HepG2 (cell line): Measurements from ENCODE around the gene XAF1. TPM values are rescaled to one million over a fixed set of nuclear protein-coding genes. Genes with fewer than 3 reads are reported as not detected.
A peak's percentile ranks its signal among the peaks of the same experiment; 100 is the strongest.

Experiments
- ATAC-seq: fragments of 200-7000 bp; cut with Tn5 transposase; 3 replicates; pipeline ENCODE4 v1.9.1; 2020; ENCODE audit warnings: mild to moderate bottlenecking, moderate library complexity
- BruUV-seq: library from RNA; stranded (reverse); fragments of 400-500 nt; replicated peaks from 2 replicates; lab custom pipeline; 2021; lab: Mats Ljungman, UMichigan
- CTCF ChIA-PET: fragments of 300-600 bp; formaldehyde crosslinking; extraction: SDS; loops from one replicate; lab custom pipeline; 2021; ENCODE audit warnings: low total read pairs, inconsistent platforms, low intra/inter-chr PET ratio; lab: Yijun Ruan, JAX
- POLR2A ChIA-PET: fragments of 350-600 bp; sonication (Branson Sonifier 250); formaldehyde crosslinking; loops from one replicate; lab custom pipeline; 2020; ENCODE audit warnings: antibody characterized with exemption, inconsistent platforms; lab: Yijun Ruan, JAX
- DNase-seq: peaks from one replicate; pipeline ENCODE4 v3.0.0-alpha.2; 2015; ENCODE audit warnings: low spot score
- FAIRE-seq: peaks from 3 replicates; lab custom pipeline; 2011; peaks lifted over from hg19 to GRCh38; lab: Jason Lieb, UNC
- H2AFZ ChIP-seq: one replicate; pipeline ENCODE4 v1.6.1; 2011; ENCODE audit warnings: low read length, inconsistent platforms
- H3K27ac ChIP-seq: fragments of 300-600 bp; 3 replicates; pipeline ENCODE4 v1.8.0; 2011; ENCODE audit warnings: mixed run types, mild to moderate bottlenecking, mixed read lengths, low read length, inconsistent platforms; ENCODE audit not compliant: insufficient read depth; ENCODE audit errors: extremely low read length
- H3K27me3 ChIP-seq, 2 experiments: fragments of 200-600 bp in 1 of 2; 2 replicates in 1 of 2; 3 replicates in 1 of 2; pipeline versions ENCODE4 v1.6.0 to v1.8.0; 2011; ENCODE audit warnings: low read length in 2 of 2, mild to moderate bottlenecking in 2 of 2, moderate library complexity in 2 of 2, inconsistent platforms in 1 of 2; ENCODE audit not compliant: insufficient read depth in 2 of 2, control insufficient read depth in 1 of 2
- H3K36me3 ChIP-seq, 2 experiments: fragments of 200-600 bp in 1 of 2; replicated peaks in 1 of 2; 2 replicates in 1 of 2; 3 replicates in 1 of 2; pipeline versions ENCODE4 v1.5.1 to v1.8.0; 2011; ENCODE audit warnings: low read length in 2 of 2, inconsistent platforms in 1 of 2; ENCODE audit not compliant: insufficient read depth in 2 of 2, control insufficient read depth in 1 of 2
- H3K4me1 ChIP-seq: 2 replicates; pipeline ENCODE4 v1.5.1; 2012; ENCODE audit warnings: low read length, inconsistent platforms; ENCODE audit not compliant: insufficient read depth
- H3K4me2 ChIP-seq: 2 replicates; pipeline ENCODE4 v1.6.0; 2011; ENCODE audit warnings: low read depth, low read length, inconsistent platforms
- H3K4me3 ChIP-seq, 3 experiments: fragments of 200-600 bp in 1 of 3; sonication (generic), shearing (Covaris generic) in 1 of 3; replicated peaks in 1 of 3; 2 replicates each; pipeline ENCODE4 v1.5.1; 2011 to 2016; ENCODE audit warnings: low read length in 3 of 3, inconsistent platforms in 2 of 3, low read depth in 2 of 3, mild to moderate bottlenecking in 2 of 3, control low read depth in 1 of 3, mixed read lengths in 1 of 3; ENCODE audit not compliant: insufficient read depth in 1 of 3
- H3K79me2 ChIP-seq: one replicate; pipeline ENCODE4 v1.6.1; 2011; ENCODE audit warnings: low read length, inconsistent platforms; ENCODE audit not compliant: insufficient read depth
- H3K9ac ChIP-seq: 2 replicates; pipeline ENCODE4 v1.6.0; 2011; ENCODE audit warnings: mild to moderate bottlenecking, low read depth, low read length, inconsistent platforms; ENCODE audit not compliant: insufficient read depth
- H3K9me3 ChIP-seq: 2 replicates; pipeline ENCODE4 v1.5.1; 2012; ENCODE audit warnings: mild to moderate bottlenecking, low read length
- H4K20me1 ChIP-seq: 2 replicates; pipeline ENCODE4 v1.6.0; 2011; ENCODE audit warnings: inconsistent platforms, mild to moderate bottlenecking, low read length, moderate library complexity; ENCODE audit not compliant: insufficient read depth
- FOXK1 ChIP-seq: sonication (generic); formaldehyde crosslinking; IDR thresholded peaks from 2 replicates; pipeline ENCODE4 v1.4.0; 2020; ENCODE audit warnings: low read depth, missing genetic modification reagents, borderline replicate concordance
- GTF2F1 ChIP-seq: fragments of 150-350 bp; IDR thresholded peaks from 2 replicates; pipeline ENCODE4 v1.6.1; 2014; ENCODE audit warnings: low read length
- HHEX ChIP-seq: IDR thresholded peaks from 2 replicates; pipeline ENCODE4 v1.6.1; 2016; ENCODE audit warnings: control low read depth
- KDM1A ChIP-seq: IDR thresholded peaks from 2 replicates; pipeline ENCODE4 v1.6.1; 2016; ENCODE audit warnings: missing compliant biosample characterization
- KMT2B ChIP-seq: IDR thresholded peaks from 2 replicates; pipeline ENCODE4 v1.6.1; 2016; ENCODE audit warnings: missing genetic modification reagents, missing compliant biosample characterization
- SUZ12 ChIP-seq: fragments of 150-350 bp; IDR thresholded peaks from 2 replicates; pipeline ENCODE4 v1.6.1; 2014; ENCODE audit warnings: low read depth, low read length
- ZNF382 ChIP-seq: sonication (generic); formaldehyde crosslinking; IDR thresholded peaks from 2 replicates; pipeline ENCODE4 v1.5.0; 2020; ENCODE audit warnings: missing genetic modification reagents, mild to moderate bottlenecking, borderline replicate concordance
- WGBS: methylation state at CpG from one replicate; pipeline ENCODE4 v1.1.6; 2017; ENCODE audit warnings: low lambda C conversion rate; 5-methylcytosine and 5-hydroxymethylcytosine counted together
- in situ Hi-C: cut with HindIII; loops from 2 replicates; pipeline ENCODE4 v1.10.0; 2017; ENCODE audit warnings: low pct_unique_long_range_greater_than_20kb; ENCODE audit not compliant: extremely low pct_ligation_motif_present
- intact Hi-C: fragments of 100-400 bp; cut with micrococcal nuclease; formaldehyde crosslinking; loops from one replicate; pipeline ENCODE4 v1.10.0; 2022; ENCODE audit not compliant: unreplicated experiment
- polyA plus RNA-seq, 8 experiments: library from polyadenylated mRNA; depleted of rRNA in 3 of 8; stranded (reverse) in 7 of 8; unstranded in 1 of 8; fragments of >200 nt; fragmentation: Illumina TruSeq in 4 of 8; extraction: Trizol in 4 of 8; gene quantifications; 2 replicates each; pipeline versions ENCODE4 v1.2.1 to v1.2.3, GENCODE V29; 2011 to 2016; ENCODE audit warnings: low read depth in 4 of 8, missing spikeins in 1 of 8, mixed read lengths in 1 of 8; ENCODE audit not compliant: insufficient read depth in 1 of 8
- total RNA-seq, 5 experiments: library from RNA; depleted of rRNA; stranded (reverse); fragments of >200 nt; fragmentation: Illumina TruSeq; extraction: Trizol; gene quantifications; 2 replicates each; pipeline ENCODE4 v1.2.3, GENCODE V29; 2016; ENCODE audit warnings: low read depth in 1 of 5
- TF ChIP-seq, protein P1 (sequence below): sonication (generic); formaldehyde crosslinking; IDR thresholded peaks from 2 replicates; pipeline ENCODE4 v1.4.0; 2020; ENCODE audit warnings: mild to moderate bottlenecking, missing genetic modification reagents

XAF1 gene
- total and polyA plus RNA-seq, 2 of the 13 experiments (the other 11 are each of a cell fraction or from before 2014, with no cell fraction given), result 1.2 to 2.4 TPM

DNA sequence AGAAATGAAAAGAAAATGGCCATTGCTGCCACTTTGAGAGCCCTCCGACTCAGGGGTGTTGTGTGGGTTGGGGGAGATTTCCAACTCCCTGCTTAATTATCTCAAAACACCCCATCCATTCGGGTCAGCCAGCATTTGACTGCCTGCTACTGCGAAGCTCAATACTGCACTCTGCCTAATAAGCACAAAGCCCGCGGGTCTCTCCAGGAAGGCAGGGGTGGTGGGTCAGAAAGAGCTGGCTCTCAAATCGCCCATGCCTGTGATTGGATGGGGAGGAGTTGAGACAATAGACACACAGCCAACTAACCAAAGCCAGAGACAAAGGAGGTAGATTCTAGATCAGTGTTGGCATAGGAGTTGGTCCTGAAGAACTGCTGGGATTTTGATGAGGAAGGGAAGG, 2.3 kb upstream of the XAF1 start:
- ATAC-seq, result no peak
- Histone ChIP-seq H2AFZ (no peak overlapping the region), H3K4me2 (no peak overlapping the region), H3K79me2 (no peaks in the 10 kb centered on the region), H3K27ac (peak overlapping the region; percentile 80), H3K36me3 (no peaks in the 10 kb centered on the region), H3K4me1 (peaks cover 48% of the 10 kb centered on the region), H3K4me3 (no peak overlapping the region), H3K9me3 (no peaks in the 10 kb centered on the region), H3K27me3 (no peaks in the 10 kb centered on the region), H4K20me1 (no peaks in the 10 kb centered on the region), H3K9ac (no peak overlapping the region)
- POLR2A ChIA-PET, result interaction anchor here (1.0 kb wide), 1 partner anchor 70 kb away, joined by 3 read pairs; no protein-coding TSS in a partner anchor
- TF ChIP-seq KMT2B (CRISPR knock-in tag) (no peak), ZNF382 (CRISPR knock-in tag) (no peak)
- no peak for DNase-seq
- no TSS peak for BruUV-seq
- intact Hi-C loops (no loop called here), in situ Hi-C loops (no loop called here)
- no peak for FAIRE-seq
- 85% methylated on average over 6 of the region's 6 CpGs for WGBS
- CTCF ChIA-PET, result no interaction called here

DNA sequence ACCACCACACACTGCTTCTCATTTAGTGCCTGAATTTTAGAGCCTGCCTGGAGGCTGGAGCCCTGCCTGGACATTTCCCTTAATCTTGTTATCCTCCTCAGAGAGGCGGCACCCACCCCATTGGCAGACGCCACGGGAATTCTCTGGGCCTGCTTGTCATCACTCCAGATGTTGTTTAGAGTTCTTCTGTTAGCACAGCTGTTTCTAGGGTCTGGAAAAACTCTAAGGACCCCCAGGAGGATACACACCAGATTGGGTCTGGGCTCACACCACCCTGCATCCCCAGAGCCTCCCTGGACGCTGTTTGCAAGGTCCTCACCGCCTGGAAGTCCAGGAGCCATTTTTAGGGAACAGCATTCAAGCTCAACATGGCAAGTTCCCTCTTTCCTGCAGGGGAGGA, 565 bp upstream of the XAF1 start:
- peak overlapping the region; percentile 38 to 60 (median 59); a peak in 5 of 6 replicates for H3K4me3 ChIP-seq
- H3K27ac ChIP-seq, result no peak overlapping the region
- TF ChIP-seq KDM1A (CRISPR knock-in tag) (no peak), FOXK1 (CRISPR knock-in tag) (no peak), GTF2F1 (no peak), HHEX (CRISPR knock-in tag) (no peak), SUZ12 (no peak)
- TF ChIP-seq, protein P1, sequence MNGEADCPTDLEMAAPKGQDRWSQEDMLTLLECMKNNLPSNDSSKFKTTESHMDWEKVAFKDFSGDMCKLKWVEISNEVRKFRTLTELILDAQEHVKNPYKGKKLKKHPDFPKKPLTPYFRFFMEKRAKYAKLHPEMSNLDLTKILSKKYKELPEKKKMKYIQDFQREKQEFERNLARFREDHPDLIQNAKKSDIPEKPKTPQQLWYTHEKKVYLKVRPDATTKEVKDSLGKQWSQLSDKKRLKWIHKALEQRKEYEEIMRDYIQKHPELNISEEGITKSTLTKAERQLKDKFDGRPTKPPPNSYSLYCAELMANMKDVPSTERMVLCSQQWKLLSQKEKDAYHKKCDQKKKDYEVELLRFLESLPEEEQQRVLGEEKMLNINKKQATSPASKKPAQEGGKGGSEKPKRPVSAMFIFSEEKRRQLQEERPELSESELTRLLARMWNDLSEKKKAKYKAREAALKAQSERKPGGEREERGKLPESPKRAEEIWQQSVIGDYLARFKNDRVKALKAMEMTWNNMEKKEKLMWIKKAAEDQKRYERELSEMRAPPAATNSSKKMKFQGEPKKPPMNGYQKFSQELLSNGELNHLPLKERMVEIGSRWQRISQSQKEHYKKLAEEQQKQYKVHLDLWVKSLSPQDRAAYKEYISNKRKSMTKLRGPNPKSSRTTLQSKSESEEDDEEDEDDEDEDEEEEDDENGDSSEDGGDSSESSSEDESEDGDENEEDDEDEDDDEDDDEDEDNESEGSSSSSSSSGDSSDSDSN (CRISPR knock-in tag), result peak; percentile 8; the same call in 1 of the 2 replicates
- TF ChIP-seq, all 625 proteins: peak for 1
- H3K9ac ChIP-seq, result peak overlapping the region; percentile 61
- H4K20me1 ChIP-seq, result no peaks in the 10 kb centered on the region
- ATAC-seq (no peak), DNase-seq (no peak), FAIRE-seq (no peak)
- no peaks in the 10 kb centered on the region for H3K27me3 ChIP-seq
- peak overlapping the region; percentile 76 for H3K4me2 ChIP-seq
- WGBS, result 59% methylated on average over 5 of the region's 5 CpGs
- intact Hi-C loops, result no loop called here
- in situ Hi-C loops, result no loop called here
- no peaks in the 10 kb centered on the region for H3K9me3 ChIP-seq
- H3K4me1 ChIP-seq, result peaks cover 48% of the 10 kb centered on the region
- POLR2A ChIA-PET, result interaction anchor here (0.8 to 1.6 kb wide), 6 partner anchors 9 to 281 kb away, joined by 3 to 6 read pairs (median 3); partner anchors contain the start of genes SLC13A5 and SLC16A13
- H3K36me3 ChIP-seq, result no peaks in the 10 kb centered on the region
- CTCF ChIA-PET, result no interaction called here
- H3K79me2 ChIP-seq, result no peaks in the 10 kb centered on the region
- H2AFZ ChIP-seq, result peak overlapping the region; percentile 65
- BruUV-seq, result no TSS peak
